T follicular helper cell (primary cell): Measurements from ENCODE around the gene TSHR.
A peak's percentile ranks its signal among the peaks of the same experiment; 100 is the strongest.

Experiments used
- DNase-seq: peaks from one replicate; pipeline ENCODE4 v3.0.0-alpha.2; 2020; ENCODE audit warnings: low read depth

Gene TSHR

GRCh38 chr14:81137316-81137715 is 181.9 kb downstream of the TSHR start:
- no peak for DNase-seq

- DNase-seq: no peak
Observed at GRCh38 chr14:81138429-81138828, 183.0 kb downstream of the TSHR start.

- no peak for DNase-seq
Observed at GRCh38 chr14:81141426-81141825, 186.0 kb downstream of the TSHR start.

- DNase-seq: no peak
Observed at GRCh38 chr14:81143793-81144192, 188.4 kb downstream of the TSHR start.

GRCh38 chr14:81144824-81145603 is 189.6 kb downstream of the TSHR start:
- DNase-seq: no peak

GRCh38 chr14:81147140-81147897 is 191.9 kb downstream of the TSHR start:
- no peak for DNase-seq

- DNase-seq: no peak
Observed at GRCh38 chr14:81148635-81149034, 193.2 kb downstream of the TSHR start.

- DNase-seq: no peak
Observed at GRCh38 chr14:81153187-81153586, 197.8 kb downstream of the TSHR start.

- DNase-seq: no peak
Observed at GRCh38 chr14:81157431-81157830, 202.0 kb downstream of the TSHR start.

GRCh38 chr14:81161088-81161487 is 205.7 kb downstream of the TSHR start:
- no peak for DNase-seq

GRCh38 chr14:81161749-81162148 is 206.3 kb downstream of the TSHR start:
- no peak for DNase-seq

GRCh38 chr14:81162941-81163340 is 207.5 kb downstream of the TSHR start:
- DNase-seq: no peak

- peak; percentile 4 for DNase-seq
Observed at GRCh38 chr14:81164167-81164774, 208.8 kb downstream of the TSHR start.

- no peak for DNase-seq
Observed at GRCh38 chr14:81165188-81165587, 209.8 kb downstream of the TSHR start.

- no peak for DNase-seq
Observed at GRCh38 chr14:81166121-81166520, 210.7 kb downstream of the TSHR start.

GRCh38 chr14:81169267-81169666 is 213.8 kb downstream of the TSHR start:
- DNase-seq: no peak

- DNase-seq: no peak
Observed at GRCh38 chr14:81169711-81170103, 214.3 kb downstream of the TSHR start.

GRCh38 chr14:81170104-81170828 is 214.8 kb downstream of the TSHR start:
- peak; percentile 81 for DNase-seq

- no peak for DNase-seq
Observed at GRCh38 chr14:81170829-81171195, 215.4 kb downstream of the TSHR start.

GRCh38 chr14:81172353-81172752 is 216.9 kb downstream of the TSHR start:
- no peak for DNase-seq

- no peak for DNase-seq
Observed at GRCh38 chr14:81172881-81173280, 217.5 kb downstream of the TSHR start.

- DNase-seq: no peak
Observed at GRCh38 chr14:81176241-81176640, 220.8 kb downstream of the TSHR start.
